Measurements from ENCODE around the gene FRMD6.
"Not testable (repeated sequence)": the region's sequence is repeated elsewhere in the genome, so short reads cannot be mapped to it uniquely, and the experiment has no call there.

Gene FRMD6

GRCh38 chr14:51724650-51725049 is 72.9 kb downstream of the FRMD6 start:
- DNase-seq: no peak

- no peak for DNase-seq
These were observed 73.4 kb downstream of the FRMD6 start for GRCh38 chr14:51725061-51725460.

- no peak for DNase-seq
These were observed 74.6 kb downstream of the FRMD6 start for GRCh38 chr14:51726166-51726899.

- DNase-seq: no peak
These were observed 75.8 kb downstream of the FRMD6 start for GRCh38 chr14:51727526-51727925.

DNA sequence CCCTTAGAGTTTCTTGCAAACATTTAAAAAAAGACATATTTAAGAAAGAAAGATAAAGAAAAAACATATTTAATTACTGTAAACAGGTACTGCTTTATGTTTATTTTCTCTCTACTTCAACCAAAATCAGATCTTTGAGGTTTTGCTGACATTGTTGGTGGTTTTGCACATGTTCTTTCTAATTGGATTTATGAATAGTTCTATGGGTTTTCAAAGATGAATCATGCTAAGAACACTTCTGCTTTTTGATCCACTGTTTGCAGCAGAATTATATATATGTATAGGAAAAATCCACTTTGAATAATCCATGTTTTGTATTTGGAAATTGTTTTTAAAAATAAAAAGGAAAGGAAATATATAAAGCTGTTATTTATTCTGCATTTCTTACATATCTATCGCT is 78.4 kb downstream of the FRMD6 start:
- DNase-seq: no peak

DNA sequence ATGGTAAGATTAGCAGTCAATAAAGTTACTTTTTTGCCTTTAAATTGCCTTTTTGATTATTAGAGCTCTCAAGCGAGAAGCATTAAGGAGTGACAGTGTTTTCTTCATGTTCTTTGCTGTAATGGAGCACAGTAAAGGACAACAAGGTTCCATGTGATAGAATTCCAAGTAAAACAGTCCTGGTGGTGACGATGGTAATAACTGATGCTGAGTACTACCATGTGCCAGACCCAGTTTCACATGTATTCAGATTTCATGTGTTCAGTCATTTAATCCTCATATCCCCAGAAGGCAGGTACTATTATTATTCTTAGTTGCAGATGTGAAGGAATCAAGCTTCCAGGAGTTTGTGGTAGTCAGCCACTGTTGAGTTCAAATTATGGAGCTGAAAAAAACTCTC is 79.0 kb downstream of the FRMD6 start:
- DNase-seq: no peak

GRCh38 chr14:51732494-51733112 is 80.9 kb downstream of the FRMD6 start:
- no peak for DNase-seq

DNA sequence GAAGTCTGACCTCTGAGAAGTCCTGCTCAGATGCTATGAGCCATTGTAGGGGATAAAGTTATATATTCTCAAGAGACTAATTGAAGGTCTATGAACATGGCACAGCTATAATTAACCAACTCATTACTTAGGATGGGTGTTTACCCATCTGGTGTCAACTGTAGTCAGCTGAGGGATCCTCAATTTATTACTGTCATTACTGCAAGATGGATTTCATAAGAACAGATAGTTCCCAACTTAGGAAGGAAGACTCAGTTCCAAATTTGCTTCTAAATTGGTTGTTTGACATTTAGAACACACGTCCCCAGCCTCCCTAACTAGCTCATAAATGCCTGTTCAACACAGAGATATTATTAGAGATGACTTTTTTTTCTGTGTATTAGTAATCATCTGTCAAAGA is 81.4 kb downstream of the FRMD6 start:
- no peak for DNase-seq

- DNase-seq: no peak
These were observed 84.1 kb downstream of the FRMD6 start for GRCh38 chr14:51735851-51736250.

DNA sequence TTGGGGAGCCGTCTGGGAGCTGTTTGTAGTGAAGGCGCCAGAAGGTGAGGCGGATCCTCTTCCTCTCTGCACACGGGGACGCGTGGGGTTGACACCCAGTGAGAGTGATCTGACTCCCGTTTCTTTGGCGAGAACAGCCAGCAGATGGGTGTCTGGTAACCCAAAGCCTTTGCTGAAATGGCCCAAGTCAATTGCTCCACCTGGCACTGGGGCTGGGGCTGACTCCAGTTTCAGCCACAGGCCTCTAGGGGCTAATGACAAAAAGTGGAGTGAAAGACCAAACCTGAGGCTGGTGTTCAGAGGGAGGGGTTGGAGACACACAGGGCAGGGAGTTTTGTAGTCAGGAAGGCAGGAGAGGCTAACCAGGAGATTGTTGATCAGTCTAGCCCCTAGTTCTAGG is 87.0 kb downstream of the FRMD6 start:
- no peak for DNase-seq

- DNase-seq: no peak
These were observed 91.9 kb downstream of the FRMD6 start for GRCh38 chr14:51743588-51744000.

DNA sequence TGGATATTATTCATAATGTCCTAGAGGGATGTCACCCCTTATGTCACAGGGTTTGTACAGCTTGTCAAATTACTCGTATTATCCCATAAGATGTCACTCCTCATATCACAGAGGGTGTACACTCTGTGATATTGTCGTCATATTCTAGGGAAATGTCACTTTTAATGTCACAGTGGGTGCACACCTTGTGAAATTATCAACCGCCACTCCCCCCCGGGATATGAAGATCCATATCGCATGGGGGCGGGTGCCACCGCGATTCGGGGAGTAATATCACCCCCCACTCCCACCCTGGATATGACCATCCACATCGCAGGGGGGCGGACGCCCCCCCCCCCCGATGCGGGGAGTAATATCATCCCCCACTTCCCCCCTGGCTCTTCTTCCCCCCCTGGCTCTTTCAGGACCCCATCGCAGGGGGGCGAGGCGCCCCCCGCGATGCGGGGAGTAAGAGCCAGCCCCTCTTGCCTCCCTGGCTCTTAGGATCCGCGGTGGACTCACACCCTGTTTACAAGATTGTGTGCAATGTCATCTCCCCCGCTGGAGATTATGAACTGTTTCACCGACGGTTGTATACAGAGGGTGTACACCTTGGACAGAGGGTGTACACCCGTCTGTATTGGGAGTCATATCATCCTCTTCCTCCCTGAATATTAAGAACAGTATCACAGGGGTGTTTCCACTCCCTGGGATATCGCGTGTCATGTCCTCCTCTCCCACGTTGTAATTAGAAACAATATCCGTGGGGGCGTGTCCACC is 92.8 kb downstream of the FRMD6 start:
- DNase-seq: no peak

DNA sequence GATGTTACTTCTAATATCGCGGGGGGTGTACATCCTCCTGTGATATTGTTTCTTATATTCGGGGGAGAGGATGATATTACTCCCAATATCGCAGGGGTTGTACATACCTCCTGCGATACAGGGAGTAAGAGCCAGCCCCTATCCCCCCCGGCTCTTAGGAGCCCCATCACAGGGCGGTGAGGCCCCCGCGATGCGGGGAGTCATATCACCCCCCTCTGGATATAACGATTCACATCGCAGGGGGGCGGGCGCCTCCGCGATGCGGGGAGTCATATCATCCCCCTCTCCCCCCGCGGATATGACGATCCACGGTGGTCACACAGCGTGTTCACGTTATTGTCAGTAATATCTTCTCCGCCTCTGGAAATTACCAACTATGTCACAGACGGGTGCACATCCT is 95.1 kb downstream of the FRMD6 start:
- DNase-seq: not testable (repeated sequence)

DNA sequence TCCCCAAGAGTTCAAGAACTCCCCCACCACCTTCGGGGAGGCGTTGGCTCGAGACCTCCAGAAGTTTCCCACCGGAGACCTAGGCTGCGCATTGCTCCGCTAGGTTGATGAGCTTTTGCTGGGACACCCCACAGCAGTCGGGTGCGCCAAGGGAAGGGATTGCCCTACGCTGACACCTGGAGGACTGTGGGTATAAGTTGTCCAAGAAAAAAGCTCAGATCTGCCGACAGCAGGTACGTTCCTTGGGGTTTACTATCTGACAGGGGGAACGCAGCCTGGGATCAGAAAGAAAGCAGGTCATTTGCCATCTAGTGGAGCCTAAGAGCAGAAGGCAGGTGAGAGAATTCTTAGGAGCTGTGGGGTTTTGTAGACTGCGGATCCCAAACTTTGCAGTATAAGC is 98.8 kb downstream of the FRMD6 start:
- DNase-seq: no peak

- not testable (repeated sequence) for DNase-seq
These were observed 100.1 kb downstream of the FRMD6 start for GRCh38 chr14:51751611-51752345.

- DNase-seq: not testable (repeated sequence)
These were observed 106.0 kb downstream of the FRMD6 start for GRCh38 chr14:51757756-51758155.

GRCh38 chr14:51759950-51760349 is 108.2 kb downstream of the FRMD6 start:
- DNase-seq: no peak

GRCh38 chr14:51765726-51766125 is 114.0 kb downstream of the FRMD6 start:
- not testable (repeated sequence) for DNase-seq

DNA sequence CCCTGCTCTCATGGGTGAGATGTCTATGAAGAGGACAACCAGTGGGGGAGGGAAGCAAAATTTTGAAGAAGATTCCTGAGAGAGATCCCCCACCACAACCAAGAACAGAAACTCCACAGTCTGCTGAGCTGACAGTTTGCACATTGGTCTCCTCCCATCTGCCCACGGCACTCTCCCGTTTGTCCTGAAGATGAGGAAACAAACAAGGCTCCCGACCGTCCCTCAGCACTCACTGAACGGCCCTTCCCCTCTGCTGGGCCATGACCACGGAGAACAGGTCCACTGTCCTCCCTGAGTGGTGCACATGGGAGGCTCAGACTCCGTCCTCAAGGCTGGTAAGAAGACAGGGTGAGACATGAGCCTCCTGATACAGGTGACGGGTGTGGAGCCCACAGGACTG is 114.9 kb downstream of the FRMD6 start:
- not testable (repeated sequence) for DNase-seq

- not testable (repeated sequence) for DNase-seq
These were observed 117.6 kb downstream of the FRMD6 start for GRCh38 chr14:51769261-51769660.

GRCh38 chr14:51774209-51774608 is 122.5 kb downstream of the FRMD6 start:
- DNase-seq: no peak

- DNase-seq: peak; percentile 60
These were observed 124.6 kb downstream of the FRMD6 start for GRCh38 chr14:51776102-51776894.
